PC-3 (cell line): ENCODE measurements around the gene TPM4. TPM values are rescaled to one million over a fixed set of nuclear protein-coding genes. Genes with fewer than 3 reads are reported as not detected.

Source experiments
- ATAC-seq: fragments of 200-7000 bp; cut with Tn5 transposase; 2 replicates; pipeline ENCODE4 v1.9.1; 2020; ENCODE audit warnings: mild to moderate bottlenecking, moderate library complexity
- BruUV-seq: library from RNA; stranded (reverse); fragments of 400-500 nt; replicated peaks from 2 replicates; lab custom pipeline; 2021; lab: Mats Ljungman, UMichigan
- CTCF ChIA-PET: fragments of 300-600 bp; sonication (Branson Sonifier 250); formaldehyde crosslinking; loops from one replicate; lab custom pipeline; 2022; ENCODE audit warnings: antibody characterized with exemption; lab: Charles Lee
- POLR2A ChIA-PET: fragments of 300-600 bp; sonication (Branson Sonifier 250); formaldehyde crosslinking; loops from one replicate; lab custom pipeline; 2022; ENCODE audit warnings: antibody characterized with exemption; ENCODE audit not compliant: unreplicated experiment; lab: Charles Lee
- DNase-seq: peaks from one replicate; pipeline ENCODE4 v3.0.0-alpha.2; 2015
- H2AFZ ChIP-seq: fragments of 300-600 bp; sonication (generic); 2 replicates; pipeline ENCODE4 v1.6.0; 2016; ENCODE audit warnings: antibody characterized with exemption, low read length
- H3F3A ChIP-seq: fragments of 300-600 bp; sonication (generic); one replicate; pipeline ENCODE4 v1.6.0; 2017; ENCODE audit warnings: antibody characterized with exemption, low read length, control low read depth, mild to moderate bottlenecking; ENCODE audit not compliant: unreplicated experiment
- H3K27ac ChIP-seq: fragments of 300-600 bp; sonication (generic); 2 replicates; pipeline ENCODE4 v1.5.1; 2016; ENCODE audit warnings: mild to moderate bottlenecking, low read length
- H3K27me3 ChIP-seq: fragments of 300-600 bp; sonication (generic); 2 replicates; pipeline ENCODE4 v1.6.1; 2016; ENCODE audit warnings: low read length, mixed read lengths
- H3K36me3 ChIP-seq: fragments of 300-600 bp; sonication (generic); 2 replicates; pipeline ENCODE4 v1.6.1; 2016; ENCODE audit warnings: low read depth, mixed run types, low read length, mixed read lengths
- H3K4me1 ChIP-seq: fragments of 300-600 bp; sonication (generic); 2 replicates; pipeline ENCODE4 v1.5.1; 2016; ENCODE audit warnings: low read length; ENCODE audit not compliant: insufficient read depth
- H3K4me2 ChIP-seq: fragments of 300-600 bp; sonication (generic); 2 replicates; pipeline ENCODE4 v1.6.0; 2016; ENCODE audit warnings: low read length
- H3K4me3 ChIP-seq: fragments of 300-600 bp; sonication (generic); 2 replicates; pipeline ENCODE4 v1.5.1; 2016; ENCODE audit warnings: mild to moderate bottlenecking, low read length, mixed read lengths
- H3K79me2 ChIP-seq: fragments of 300-600 bp; sonication (generic); 2 replicates; pipeline ENCODE4 v1.6.1; 2017; ENCODE audit warnings: low read length, mixed read lengths
- H3K9ac ChIP-seq: fragments of 300-600 bp; sonication (generic); 2 replicates; pipeline ENCODE4 v1.6.0; 2016; ENCODE audit warnings: mild to moderate bottlenecking, low read length
- H3K9me2 ChIP-seq: fragments of 300-600 bp; sonication (generic); replicated peaks from 2 replicates; pipeline ENCODE4 v1.6.1; 2016; ENCODE audit warnings: mixed run types, low read length, mixed read lengths
- H3K9me3 ChIP-seq: fragments of 300-600 bp; sonication (generic); 2 replicates; pipeline ENCODE4 v1.6.1; 2016; ENCODE audit warnings: low read length, mixed read lengths
- H4K20me1 ChIP-seq: fragments of 300-600 bp; sonication (generic); 2 replicates; pipeline ENCODE4 v1.6.1; 2016; ENCODE audit warnings: low read length, mixed read lengths
- EZH2 ChIP-seq: fragments of 300-600 bp; sonication (generic); IDR thresholded peaks from one replicate; pipeline ENCODE4 v1.6.1; 2017; ENCODE audit warnings: antibody characterized with exemption, mild to moderate bottlenecking, low read length; ENCODE audit not compliant: unreplicated experiment
- EZH2phosphoT487 ChIP-seq: fragments of 300-600 bp; sonication (generic); IDR thresholded peaks from 2 replicates; pipeline ENCODE4 v1.6.1; 2018; ENCODE audit warnings: mild to moderate bottlenecking, antibody characterized with exemption, low read length, borderline replicate concordance
- intact Hi-C: fragments of 100-400 bp; cut with micrococcal nuclease; formaldehyde crosslinking; loops from 2 replicates; pipeline ENCODE4 v1.9.0; 2023
- total RNA-seq: library from RNA; depleted of rRNA; stranded (reverse); fragments of >200 nt; gene quantifications from 2 replicates; pipeline ENCODE4 v1.2.3, GENCODE V29; 2014
- TF ChIP-seq, protein P1 (sequence below): fragments of 300-600 bp; sonication (generic); conservative IDR thresholded peaks from 2 replicates; pipeline ENCODE4 v1.5.1; 2017; ENCODE audit warnings: antibody characterized with exemption, low read depth, mild to moderate bottlenecking, low read length

Gene TPM4
- total RNA-seq, 1 experiment from 2014 or later: 135 TPM

DNA sequence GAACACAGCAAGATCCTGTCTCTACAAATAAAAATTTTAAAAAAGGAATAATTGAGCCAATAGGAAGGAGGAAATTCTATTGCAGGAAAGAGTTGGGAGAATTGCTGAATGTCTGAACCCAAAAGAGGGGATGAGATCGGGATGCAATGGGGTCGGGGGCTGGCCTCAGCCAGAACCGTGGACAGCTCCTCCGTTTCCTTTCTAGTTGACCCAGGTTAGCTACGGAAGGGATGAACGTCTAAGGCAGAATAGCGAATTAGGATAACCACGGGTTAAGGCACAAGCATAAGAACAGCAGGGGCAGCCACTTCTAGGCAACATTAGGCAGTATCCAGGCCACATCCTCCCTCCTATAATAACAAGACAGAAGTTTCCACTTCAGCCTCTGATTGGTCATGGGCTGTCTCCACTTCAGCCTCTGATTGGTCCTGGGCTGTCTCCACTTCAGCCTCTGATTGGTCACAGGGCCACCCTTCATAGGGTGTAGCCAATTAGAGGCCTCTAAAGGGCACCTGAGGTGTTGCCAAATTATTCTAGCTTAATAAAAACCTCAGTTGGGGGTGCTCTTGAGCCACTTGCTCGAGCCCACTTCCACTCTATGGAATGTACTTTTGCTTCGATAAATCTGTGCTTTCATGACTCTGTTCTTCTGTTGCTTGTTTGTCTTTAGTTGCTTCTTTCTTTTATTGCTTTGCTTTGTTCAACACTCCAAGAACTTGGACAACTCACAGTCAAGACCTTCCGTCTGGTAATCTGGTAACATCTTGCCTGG, 24.9 kb upstream of the TPM4 start:
- ATAC-seq (no peak), DNase-seq (peak; percentile 15)
- no peaks in the 10 kb centered on the region for H3F3A ChIP-seq
- H3K4me2 ChIP-seq: no peak overlapping the region
- TF ChIP-seq EZH2: no peak
- TF ChIP-seq, protein P1, sequence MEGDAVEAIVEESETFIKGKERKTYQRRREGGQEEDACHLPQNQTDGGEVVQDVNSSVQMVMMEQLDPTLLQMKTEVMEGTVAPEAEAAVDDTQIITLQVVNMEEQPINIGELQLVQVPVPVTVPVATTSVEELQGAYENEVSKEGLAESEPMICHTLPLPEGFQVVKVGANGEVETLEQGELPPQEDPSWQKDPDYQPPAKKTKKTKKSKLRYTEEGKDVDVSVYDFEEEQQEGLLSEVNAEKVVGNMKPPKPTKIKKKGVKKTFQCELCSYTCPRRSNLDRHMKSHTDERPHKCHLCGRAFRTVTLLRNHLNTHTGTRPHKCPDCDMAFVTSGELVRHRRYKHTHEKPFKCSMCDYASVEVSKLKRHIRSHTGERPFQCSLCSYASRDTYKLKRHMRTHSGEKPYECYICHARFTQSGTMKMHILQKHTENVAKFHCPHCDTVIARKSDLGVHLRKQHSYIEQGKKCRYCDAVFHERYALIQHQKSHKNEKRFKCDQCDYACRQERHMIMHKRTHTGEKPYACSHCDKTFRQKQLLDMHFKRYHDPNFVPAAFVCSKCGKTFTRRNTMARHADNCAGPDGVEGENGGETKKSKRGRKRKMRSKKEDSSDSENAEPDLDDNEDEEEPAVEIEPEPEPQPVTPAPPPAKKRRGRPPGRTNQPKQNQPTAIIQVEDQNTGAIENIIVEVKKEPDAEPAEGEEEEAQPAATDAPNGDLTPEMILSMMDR: 0 out of 2 replicates have a peak, but pooled peaks have one; percentile 14
- no peaks in the 10 kb centered on the region for H3K9me3 ChIP-seq
- H3K9ac ChIP-seq: no peak overlapping the region
- POLR2A ChIA-PET: no interaction called here
- intact Hi-C loops: no loop called here
- no peaks in the 10 kb centered on the region for H4K20me1 ChIP-seq
- H3K4me1 ChIP-seq: no peaks in the 10 kb centered on the region
- no peak overlapping the region for H2AFZ ChIP-seq
- H3K36me3 ChIP-seq: no peaks in the 10 kb centered on the region
- no peak overlapping the region for H3K27ac ChIP-seq
- H3K4me3 ChIP-seq: no peak overlapping the region
- no peaks in the 10 kb centered on the region for H3K9me2 ChIP-seq
- H3K79me2 ChIP-seq: no peaks in the 10 kb centered on the region
- CTCF ChIA-PET: no interaction called here
- BruUV-seq: no TSS peak
- no peaks in the 10 kb centered on the region for H3K27me3 ChIP-seq

DNA sequence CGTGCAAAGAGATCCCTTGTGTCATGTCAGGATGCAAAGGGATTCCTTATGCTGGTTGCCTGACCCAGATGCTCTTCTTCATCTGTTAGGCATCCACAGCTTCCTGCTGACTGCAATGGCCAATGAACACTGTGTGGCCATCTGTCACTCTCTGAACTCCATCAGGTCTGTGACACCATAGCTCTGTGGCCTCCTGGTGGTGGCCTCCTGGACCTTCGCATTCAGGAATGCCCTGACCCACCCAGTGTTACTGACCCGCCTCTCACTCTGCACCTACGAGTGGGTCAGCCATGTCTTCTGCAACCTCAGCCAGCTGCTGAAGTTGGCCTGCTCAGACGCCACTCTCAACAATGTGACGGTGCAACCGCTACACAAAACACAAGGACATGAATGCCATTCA, 23.9 kb upstream of the TPM4 start:
- no TSS peak for BruUV-seq
- Histone ChIP-seq H3K79me2 (no peaks in the 10 kb centered on the region), H3K9ac (no peak overlapping the region), H3K4me2 (no peak overlapping the region), H3K4me1 (no peaks in the 10 kb centered on the region), H3K4me3 (no peak overlapping the region), H3K9me2 (no peaks in the 10 kb centered on the region), H2AFZ (no peak overlapping the region), H3K36me3 (no peaks in the 10 kb centered on the region), H3K27ac (no peak overlapping the region), H4K20me1 (no peaks in the 10 kb centered on the region), H3F3A (no peaks in the 10 kb centered on the region), H3K9me3 (peaks cover 3% of the 10 kb centered on the region; the same call in 1 of the 2 replicates), H3K27me3 (no peaks in the 10 kb centered on the region)
- TF ChIP-seq, protein P1: no peak
- TF ChIP-seq EZH2: no peak
- no peak for TF ChIP-seq EZH2phosphoT487
- CTCF ChIA-PET: no interaction called here
- DNase-seq (no peak), ATAC-seq (no peak)
- POLR2A ChIA-PET: no interaction called here
- intact Hi-C loops: no loop called here

DNA sequence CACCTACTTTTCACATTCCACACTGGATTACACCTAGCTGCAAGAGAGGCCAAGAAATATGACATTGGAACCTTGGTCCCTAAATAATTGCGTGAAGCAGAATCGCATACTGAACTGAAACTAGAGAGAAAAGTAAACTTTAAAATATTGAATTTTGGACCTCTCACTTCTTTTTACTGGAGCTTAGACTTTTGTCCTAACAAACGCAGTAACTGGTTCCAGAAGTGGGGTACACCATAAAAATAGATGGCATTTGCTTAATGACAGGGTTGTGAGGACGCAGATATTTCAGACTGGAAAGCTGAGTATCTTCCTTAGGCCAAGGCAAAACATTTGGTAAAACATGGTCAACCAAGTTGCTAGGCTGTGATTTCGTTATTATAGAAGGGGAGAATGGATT, 19.2 kb upstream of the TPM4 start:
- intact Hi-C loops: no loop called here
- no peak for ATAC-seq
- CTCF ChIA-PET: interaction anchor here (0.5 kb wide), 1 partner anchor 469 kb away, joined by 3 read pairs; no protein-coding TSS in a partner anchor
- DNase-seq: no peak
- H3K4me2 ChIP-seq: no peak overlapping the region
- no peaks in the 10 kb centered on the region for H3K36me3 ChIP-seq
- H3K4me1 ChIP-seq: no peaks in the 10 kb centered on the region
- H3K9me2 ChIP-seq: no peaks in the 10 kb centered on the region
- no peak for TF ChIP-seq EZH2phosphoT487
- TF ChIP-seq, protein P1: no peak
- TF ChIP-seq EZH2: no peak
- POLR2A ChIA-PET: no interaction called here
- H2AFZ ChIP-seq: no peak overlapping the region
- H3K27ac ChIP-seq: no peak overlapping the region
- H3K79me2 ChIP-seq: no peaks in the 10 kb centered on the region
- peaks cover 6% of the 10 kb centered on the region; the same call in 1 of the 2 replicates for H3K9me3 ChIP-seq
- H4K20me1 ChIP-seq: no peaks in the 10 kb centered on the region
- no peak overlapping the region for H3K9ac ChIP-seq
- H3K4me3 ChIP-seq: no peak overlapping the region
- H3F3A ChIP-seq: no peaks in the 10 kb centered on the region
- no peaks in the 10 kb centered on the region for H3K27me3 ChIP-seq
- no TSS peak for BruUV-seq
